AG09319 (cell line): Measurements from ENCODE around the gene PCDHA1.

Experiments
- DNase-seq: peaks from one replicate; pipeline ENCODE4 v3.0.0-alpha.2; 2010; ENCODE audit warnings: low read depth; ENCODE audit errors: extremely low read depth
- CTCF ChIP-seq: IDR thresholded peaks from 2 replicates; pipeline ENCODE4 v1.5.1; 2011; ENCODE audit warnings: low read depth, mild to moderate bottlenecking, inconsistent platforms, low read length, moderate library complexity

Gene PCDHA1

GRCh38 chr5:140989254-140990020 is 203.5 kb downstream of the PCDHA1 start:
- no peak for TF ChIP-seq CTCF
- no peak for DNase-seq

- TF ChIP-seq CTCF: no peak
- no peak for DNase-seq
These were observed 206.9 kb downstream of the PCDHA1 start for GRCh38 chr5:140992828-140993227.

GRCh38 chr5:140996060-140996459 is 210.1 kb downstream of the PCDHA1 start:
- no peak for TF ChIP-seq CTCF
- DNase-seq: no peak

GRCh38 chr5:140998921-140999410 is 213.0 kb downstream of the PCDHA1 start:
- no peak for DNase-seq
- TF ChIP-seq CTCF: no peak

- DNase-seq: no peak
- TF ChIP-seq CTCF: no peak
These were observed 215.5 kb downstream of the PCDHA1 start for GRCh38 chr5:141001446-141001843.

- TF ChIP-seq CTCF: no peak
- no peak for DNase-seq
These were observed 216.1 kb downstream of the PCDHA1 start for GRCh38 chr5:141001844-141002604.

GRCh38 chr5:141002605-141002965 is 216.6 kb downstream of the PCDHA1 start:
- DNase-seq: no peak
- TF ChIP-seq CTCF: no peak
